NCI-H1417 (cell line): ENCODE data around the gene TSPYL1.
A peak's percentile ranks its signal among the peaks of the same experiment; 100 is the strongest.

Source experiments
- DNase-seq, 3 experiments: peaks; one replicate each; lab custom pipeline; 2025; lab: John Stamatoyannopoulos, UW

The TSPYL1 gene

GRCh38 chr6:116263353-116263752 lies 16.4 kb downstream of the TSPYL1 start:
- DNase-seq, result no peak

- no peak for DNase-seq
Observed at GRCh38 chr6:116258520-116258919, 21.2 kb downstream of the TSPYL1 start.

GRCh38 chr6:116256694-116257093 lies 23.0 kb downstream of the TSPYL1 start:
- no peak for DNase-seq

GRCh38 chr6:116255246-116255800 lies 24.4 kb downstream of the TSPYL1 start:
- peak in 2 of 3 experiments; percentile 3 to 48 for DNase-seq

- DNase-seq, result peak in 1 of 3 experiments; percentile 54
Observed at GRCh38 chr6:116254297-116255056, 25.3 kb downstream of the TSPYL1 start.

GRCh38 chr6:116253505-116254296 lies 26.0 kb downstream of the TSPYL1 start, which contains the start of gene TSPYL4:
Gene TSPYL4 (minus strand): TSS chr6:116254075. CDS start chr6:116254008, 67 bp downstream.
- peak; percentile 94 to 98 (median 96) for DNase-seq

- DNase-seq, result no peak
Observed at GRCh38 chr6:116253188-116253504, 26.6 kb downstream of the TSPYL1 start.

- no peak for DNase-seq
Observed at GRCh38 chr6:116251568-116252384, 28.0 kb downstream of the TSPYL1 start.

- DNase-seq, result no peak
Observed at GRCh38 chr6:116248577-116248976, 31.2 kb downstream of the TSPYL1 start.

GRCh38 chr6:116247285-116247684 lies 32.4 kb downstream of the TSPYL1 start:
- no peak for DNase-seq

GRCh38 chr6:116246089-116246488 lies 33.6 kb downstream of the TSPYL1 start:
- DNase-seq, result no peak

GRCh38 chr6:116244284-116244683 lies 35.4 kb downstream of the TSPYL1 start:
- peak in 2 of 3 experiments; percentile 19 to 67 for DNase-seq

- no peak for DNase-seq
Observed at GRCh38 chr6:116239856-116240255, 39.9 kb downstream of the TSPYL1 start.

- DNase-seq, result no peak
Observed at GRCh38 chr6:116239256-116239655, 40.5 kb downstream of the TSPYL1 start.

- DNase-seq, result no peak
Observed at GRCh38 chr6:116238083-116238482, 41.6 kb downstream of the TSPYL1 start.

GRCh38 chr6:116234689-116235088 lies 45.0 kb downstream of the TSPYL1 start:
- no peak for DNase-seq

- peak in 2 of 3 experiments; percentile 10 to 20 for DNase-seq
Observed at GRCh38 chr6:116229287-116229913, 50.3 kb downstream of the TSPYL1 start.
